ENCODE results near the gene MARK1. TPM values are rescaled to one million over a fixed set of nuclear protein-coding genes. Genes with fewer than 3 reads are reported as not detected.

Gene MARK1
- total RNA-seq, 1 experiment from 2014 or later: 13.9 TPM

- peaks cover 28% of the 10 kb centered on the region for H3K27me3 Mint-ChIP-seq (ENCODE audit: low read depth)
- peaks cover 15% of the 10 kb centered on the region for H3K4me1 Mint-ChIP-seq
- no peak for TF ChIP-seq CREM (CRISPR knock-in tag; IDR thresholded peaks at IDR 0.05)
- no peak for TF ChIP-seq GTF2I (CRISPR knock-in tag; conservative IDR thresholded peaks at IDR 0.05)
- no peak for TF ChIP-seq MAX (CRISPR knock-in tag; IDR thresholded peaks at IDR 0.05)
- no peak for TF ChIP-seq EMX1 (CRISPR knock-in tag; IDR thresholded peaks at IDR 0.05)
- TF ChIP-seq, protein P1, sequence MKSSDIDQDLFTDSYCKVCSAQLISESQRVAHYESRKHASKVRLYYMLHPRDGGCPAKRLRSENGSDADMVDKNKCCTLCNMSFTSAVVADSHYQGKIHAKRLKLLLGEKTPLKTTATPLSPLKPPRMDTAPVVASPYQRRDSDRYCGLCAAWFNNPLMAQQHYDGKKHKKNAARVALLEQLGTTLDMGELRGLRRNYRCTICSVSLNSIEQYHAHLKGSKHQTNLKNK (CRISPR knock-in tag; IDR thresholded peaks at IDR 0.05): no peak
- CTCF ChIA-PET: interaction anchor here (1.4 to 2.8 kb wide), 4 partner anchors 41 to 84 kb away, joined by 6 to 23 read pairs (median 9); no protein-coding TSS in a partner anchor
- ATAC-seq (no peak), DNase-seq (ENCODE audit: low spot score) (no peak)
- no peak overlapping the region for H3K27ac Mint-ChIP-seq
- H3K36me3 Mint-ChIP-seq: no peaks in the 10 kb centered on the region
- H3K4me3 Mint-ChIP-seq: no peak overlapping the region
- H3K9me3 Mint-ChIP-seq: no peaks in the 10 kb centered on the region
- POLR2A ChIA-PET: no interaction called here
These were observed 164.7 kb downstream of the MARK1 start for GRCh38 chr1:220692436-220693228.

GRCh38 chr1:220694866-220695382, 167.0 kb downstream of the MARK1 start:
- no peak for DNase-seq (ENCODE audit: low spot score)
- no peaks in the 10 kb centered on the region for H3K36me3 Mint-ChIP-seq
- H3K27ac Mint-ChIP-seq: no peak overlapping the region
- CTCF ChIA-PET: interaction anchor here (1.3 to 2.8 kb wide), 3 partner anchors 38 to 82 kb away, joined by 3 to 17 read pairs (median 8); no protein-coding TSS in a partner anchor
- TF ChIP-seq MXD4 (CRISPR knock-in tag; IDR thresholded peaks at IDR 0.05; ENCODE audit: borderline replicate concordance) (no peak), NFATC4 (CRISPR knock-in tag; IDR thresholded peaks at IDR 0.05) (no peak)
- H3K4me3 Mint-ChIP-seq: no peak overlapping the region
- no peak for ATAC-seq
- POLR2A ChIA-PET: no interaction called here
- peaks cover 18% of the 10 kb centered on the region for H3K4me1 Mint-ChIP-seq
- no peaks in the 10 kb centered on the region for H3K9me3 Mint-ChIP-seq
- H3K27me3 Mint-ChIP-seq (ENCODE audit: low read depth): peaks cover 24% of the 10 kb centered on the region

- Mint-ChIP-seq H3K27ac (no peak overlapping the region), H3K4me3 (no peak overlapping the region), H3K4me1 (peaks cover 22% of the 10 kb centered on the region), H3K27me3 (ENCODE audit: low read depth) (peaks cover 22% of the 10 kb centered on the region), H3K9me3 (no peaks in the 10 kb centered on the region), H3K36me3 (no peaks in the 10 kb centered on the region)
- ATAC-seq (no peak), DNase-seq (ENCODE audit: low spot score) (no peak)
- ChIA-PET POLR2A (no interaction called here), CTCF (interaction anchor here (1.3 kb wide), 1 partner anchor 80 kb away, joined by 3 read pairs; no protein-coding TSS in a partner anchor)
- TF ChIP-seq E2F5 (CRISPR knock-in tag; IDR thresholded peaks at IDR 0.05): no peak
- no peak for TF ChIP-seq FOXK1 (CRISPR knock-in tag; IDR thresholded peaks at IDR 0.05)
- TF ChIP-seq, protein P2, sequence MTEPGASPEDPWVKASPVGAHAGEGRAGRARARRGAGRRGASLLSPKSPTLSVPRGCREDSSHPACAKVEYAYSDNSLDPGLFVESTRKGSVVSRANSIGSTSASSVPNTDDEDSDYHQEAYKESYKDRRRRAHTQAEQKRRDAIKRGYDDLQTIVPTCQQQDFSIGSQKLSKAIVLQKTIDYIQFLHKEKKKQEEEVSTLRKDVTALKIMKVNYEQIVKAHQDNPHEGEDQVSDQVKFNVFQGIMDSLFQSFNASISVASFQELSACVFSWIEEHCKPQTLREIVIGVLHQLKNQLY (CRISPR knock-in tag; IDR thresholded peaks at IDR 0.05): no peak
- no peak for TF ChIP-seq FOXP4 (CRISPR knock-in tag; IDR thresholded peaks at IDR 0.05)
- no peak for TF ChIP-seq NR3C1 (CRISPR knock-in tag; conservative IDR thresholded peaks at IDR 0.05; ENCODE audit: low read depth)
- TF ChIP-seq, protein P3, sequence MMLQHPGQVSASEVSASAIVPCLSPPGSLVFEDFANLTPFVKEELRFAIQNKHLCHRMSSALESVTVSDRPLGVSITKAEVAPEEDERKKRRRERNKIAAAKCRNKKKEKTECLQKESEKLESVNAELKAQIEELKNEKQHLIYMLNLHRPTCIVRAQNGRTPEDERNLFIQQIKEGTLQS (CRISPR knock-in tag; conservative IDR thresholded peaks at IDR 0.05): no peak
- TF ChIP-seq ZNF416 (CRISPR knock-in tag; IDR thresholded peaks at IDR 0.05): no peak
- TF ChIP-seq ZNF671 (CRISPR knock-in tag; IDR thresholded peaks at IDR 0.05): no peak
- TF ChIP-seq, protein P1 (CRISPR knock-in tag; IDR thresholded peaks at IDR 0.05): no peak
- TF ChIP-seq ZNF138 (CRISPR knock-in tag; conservative IDR thresholded peaks at IDR 0.05): no peak
- TF ChIP-seq TCF7 (CRISPR knock-in tag; IDR thresholded peaks at IDR 0.05; ENCODE audit: low read depth): no peak
- TF ChIP-seq, protein P4, sequence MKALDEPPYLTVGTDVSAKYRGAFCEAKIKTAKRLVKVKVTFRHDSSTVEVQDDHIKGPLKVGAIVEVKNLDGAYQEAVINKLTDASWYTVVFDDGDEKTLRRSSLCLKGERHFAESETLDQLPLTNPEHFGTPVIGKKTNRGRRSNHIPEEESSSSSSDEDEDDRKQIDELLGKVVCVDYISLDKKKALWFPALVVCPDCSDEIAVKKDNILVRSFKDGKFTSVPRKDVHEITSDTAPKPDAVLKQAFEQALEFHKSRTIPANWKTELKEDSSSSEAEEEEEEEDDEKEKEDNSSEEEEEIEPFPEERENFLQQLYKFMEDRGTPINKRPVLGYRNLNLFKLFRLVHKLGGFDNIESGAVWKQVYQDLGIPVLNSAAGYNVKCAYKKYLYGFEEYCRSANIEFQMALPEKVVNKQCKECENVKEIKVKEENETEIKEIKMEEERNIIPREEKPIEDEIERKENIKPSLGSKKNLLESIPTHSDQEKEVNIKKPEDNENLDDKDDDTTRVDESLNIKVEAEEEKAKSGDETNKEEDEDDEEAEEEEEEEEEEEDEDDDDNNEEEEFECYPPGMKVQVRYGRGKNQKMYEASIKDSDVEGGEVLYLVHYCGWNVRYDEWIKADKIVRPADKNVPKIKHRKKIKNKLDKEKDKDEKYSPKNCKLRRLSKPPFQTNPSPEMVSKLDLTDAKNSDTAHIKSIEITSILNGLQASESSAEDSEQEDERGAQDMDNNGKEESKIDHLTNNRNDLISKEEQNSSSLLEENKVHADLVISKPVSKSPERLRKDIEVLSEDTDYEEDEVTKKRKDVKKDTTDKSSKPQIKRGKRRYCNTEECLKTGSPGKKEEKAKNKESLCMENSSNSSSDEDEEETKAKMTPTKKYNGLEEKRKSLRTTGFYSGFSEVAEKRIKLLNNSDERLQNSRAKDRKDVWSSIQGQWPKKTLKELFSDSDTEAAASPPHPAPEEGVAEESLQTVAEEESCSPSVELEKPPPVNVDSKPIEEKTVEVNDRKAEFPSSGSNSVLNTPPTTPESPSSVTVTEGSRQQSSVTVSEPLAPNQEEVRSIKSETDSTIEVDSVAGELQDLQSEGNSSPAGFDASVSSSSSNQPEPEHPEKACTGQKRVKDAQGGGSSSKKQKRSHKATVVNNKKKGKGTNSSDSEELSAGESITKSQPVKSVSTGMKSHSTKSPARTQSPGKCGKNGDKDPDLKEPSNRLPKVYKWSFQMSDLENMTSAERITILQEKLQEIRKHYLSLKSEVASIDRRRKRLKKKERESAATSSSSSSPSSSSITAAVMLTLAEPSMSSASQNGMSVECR (CRISPR knock-in tag; IDR thresholded peaks at IDR 0.05; ENCODE audit: borderline replicate concordance): no peak
- no peak for TF ChIP-seq JAZF1 (CRISPR knock-in tag; IDR thresholded peaks at IDR 0.05)
These were observed 167.5 kb downstream of the MARK1 start for GRCh38 chr1:220695426-220695825.

All from WTC11 (cell line).